ENCODE measurements around the gene SLC15A1.

- no peak for TF ChIP-seq CTCF (IDR thresholded peaks at IDR 0.05)
- TF ChIP-seq POLR2A (IDR thresholded peaks at IDR 0.05), result no peak
Observed at GRCh38 chr13:98665638-98665995, 86.9 kb downstream of the SLC15A1 start.

Measured in esophagus squamous epithelium (tissue), 4 donors.